Gastrocnemius medialis (tissue), 4 donors: ENCODE data around the gene CLMN. TPM values are rescaled to one million over a fixed set of nuclear protein-coding genes. Genes with fewer than 3 reads are reported as not detected.

ENCODE experiments used
- ATAC-seq, 2 donors: fragments of 150-250 bp; one replicate each; pipeline ENCODE4 v1.9.1; 2016
- DNase-seq, 2 donors: peaks; one replicate each; pipeline ENCODE4 v3.0.0-alpha.2; 2019
- H3K27ac ChIP-seq, 4 donors: fragments of 200-600 bp; sonication (generic); 1 replicate in 1 of 4; 2 replicates in 3 of 4; pipeline ENCODE4 v1.5.1; 2016 to 2018; ENCODE audit warnings: mild to moderate bottlenecking in 2 of 4, moderate library complexity in 1 of 4
- H3K27me3 ChIP-seq, 3 donors: fragments of 200-600 bp; sonication (generic) in 2 of 3; 1 replicate in 1 of 3; 2 replicates in 2 of 3; pipeline versions ENCODE4 v1.5.1 to v1.6.0; 2016 to 2019; ENCODE audit warnings: mild to moderate bottlenecking in 1 of 3, moderate library complexity in 1 of 3
- H3K36me3 ChIP-seq, 2 donors: fragments of 200-600 bp; sonication (generic) in 1 of 2; one replicate each; pipeline ENCODE4 v1.5.1; 2017 to 2018
- H3K4me1 ChIP-seq, 2 donors: fragments of 200-600 bp; sonication (generic) in 1 of 2; one replicate each; pipeline ENCODE4 v1.5.1; 2016 to 2017; ENCODE audit warnings: mild to moderate bottlenecking in 2 of 2
- H3K4me3 ChIP-seq, 4 donors: fragments of 200-600 bp; sonication (generic) in 3 of 4; 1 replicate in 1 of 4; 2 replicates in 3 of 4; pipeline ENCODE4 v1.5.1; 2016 to 2019; ENCODE audit warnings: mild to moderate bottlenecking in 2 of 4
- H3K9me3 ChIP-seq, 3 donors: fragments of 200-600 bp; sonication (generic) in 2 of 3; 1 replicate in 1 of 3; 2 replicates in 2 of 3; pipeline ENCODE4 v1.5.1; 2016 to 2019
- POLR2A ChIP-seq, 2 donors: fragments of 450-650 bp; IDR thresholded peaks; one replicate each; pipeline ENCODE4 v1.6.1; 2017; ENCODE audit warnings: antibody characterized with exemption in 2 of 2, mild to moderate bottlenecking in 2 of 2, moderate library complexity in 2 of 2
- in situ Hi-C, 4 donors: fragments of 200-750 bp; cut with MboI; loops; one replicate each; pipeline versions ENCODE4 v1.15.0 to v1.8.0; 2017; ENCODE audit warnings: low sequenced_read_pairs in 4 of 4
- intact Hi-C: fragments of 100-400 bp; cut with DNase I; formaldehyde crosslinking; loops from one replicate; pipeline ENCODE4 v1.15.1; 2023; ENCODE audit warnings: low total_unique reads
- total RNA-seq, 4 donors: library from RNA; depleted of rRNA; stranded (reverse); fragments of >200 nt; gene quantifications; one replicate each; pipeline versions ENCODE4 v1.1.0 to v1.2.3, GENCODE V29; 2016
- TF ChIP-seq, protein P1 (sequence below), 5 experiments: fragments of 450-650 bp in 3 of 5; fragments of 200-600 bp in 2 of 5; sonication (generic) in 2 of 5; IDR thresholded peaks in 4 of 5; conservative IDR thresholded peaks in 1 of 5; 1 replicate in 4 of 5; 2 replicates in 1 of 5; pipeline ENCODE4 v1.5.1; 2016 to 2019; ENCODE audit warnings: antibody characterized with exemption in 5 of 5, mild to moderate bottlenecking in 3 of 5, moderate library complexity in 3 of 5

CLMN gene, protein sequence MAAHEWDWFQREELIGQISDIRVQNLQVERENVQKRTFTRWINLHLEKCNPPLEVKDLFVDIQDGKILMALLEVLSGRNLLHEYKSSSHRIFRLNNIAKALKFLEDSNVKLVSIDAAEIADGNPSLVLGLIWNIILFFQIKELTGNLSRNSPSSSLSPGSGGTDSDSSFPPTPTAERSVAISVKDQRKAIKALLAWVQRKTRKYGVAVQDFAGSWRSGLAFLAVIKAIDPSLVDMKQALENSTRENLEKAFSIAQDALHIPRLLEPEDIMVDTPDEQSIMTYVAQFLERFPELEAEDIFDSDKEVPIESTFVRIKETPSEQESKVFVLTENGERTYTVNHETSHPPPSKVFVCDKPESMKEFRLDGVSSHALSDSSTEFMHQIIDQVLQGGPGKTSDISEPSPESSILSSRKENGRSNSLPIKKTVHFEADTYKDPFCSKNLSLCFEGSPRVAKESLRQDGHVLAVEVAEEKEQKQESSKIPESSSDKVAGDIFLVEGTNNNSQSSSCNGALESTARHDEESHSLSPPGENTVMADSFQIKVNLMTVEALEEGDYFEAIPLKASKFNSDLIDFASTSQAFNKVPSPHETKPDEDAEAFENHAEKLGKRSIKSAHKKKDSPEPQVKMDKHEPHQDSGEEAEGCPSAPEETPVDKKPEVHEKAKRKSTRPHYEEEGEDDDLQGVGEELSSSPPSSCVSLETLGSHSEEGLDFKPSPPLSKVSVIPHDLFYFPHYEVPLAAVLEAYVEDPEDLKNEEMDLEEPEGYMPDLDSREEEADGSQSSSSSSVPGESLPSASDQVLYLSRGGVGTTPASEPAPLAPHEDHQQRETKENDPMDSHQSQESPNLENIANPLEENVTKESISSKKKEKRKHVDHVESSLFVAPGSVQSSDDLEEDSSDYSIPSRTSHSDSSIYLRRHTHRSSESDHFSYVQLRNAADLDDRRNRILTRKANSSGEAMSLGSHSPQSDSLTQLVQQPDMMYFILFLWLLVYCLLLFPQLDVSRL
- total RNA-seq: 1 to 10 TPM; 3.8 to 8.8 (median 5.8) TPM

DNA sequence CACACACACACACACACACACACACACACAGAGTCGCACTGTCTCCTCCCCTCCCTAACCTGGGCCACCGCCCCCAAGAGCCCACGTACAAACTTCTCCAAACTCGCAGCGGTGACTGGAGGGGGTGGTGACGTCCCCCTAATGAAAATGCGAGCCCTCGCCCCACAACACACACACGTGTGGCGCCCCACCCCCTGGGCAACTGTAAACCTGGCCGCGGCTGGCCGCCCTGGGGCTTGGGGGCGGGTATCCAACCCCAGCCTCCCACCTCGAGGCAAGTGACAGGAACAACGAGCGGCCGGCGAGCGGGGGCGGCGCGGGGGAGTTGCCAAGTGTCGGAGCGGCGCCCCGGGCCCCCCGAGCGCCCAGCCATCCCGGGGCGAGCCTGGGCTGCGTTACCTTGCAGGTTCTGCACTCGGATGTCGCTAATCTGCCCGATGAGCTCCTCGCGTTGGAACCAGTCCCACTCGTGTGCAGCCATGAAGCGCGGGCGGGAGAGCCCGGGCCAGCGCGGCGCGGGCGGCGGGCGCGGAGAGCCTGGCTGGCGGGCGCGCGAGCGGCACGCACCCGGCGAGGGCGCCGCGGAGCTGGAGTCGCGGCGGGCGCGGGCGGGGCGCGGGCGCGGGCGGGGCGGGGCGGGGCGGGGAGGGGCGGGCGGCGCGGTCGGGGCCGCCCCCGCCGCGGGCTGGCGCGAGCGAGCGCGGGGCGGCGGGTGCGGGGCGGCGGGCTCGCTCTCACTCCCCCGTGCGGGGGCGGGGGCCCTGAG lies at the start of gene CLMN:
CLMN (minus strand) TSS at position 597 of the 766 bp plus-strand sequence; CDS start at position 481, 116 bp downstream.
- Histone ChIP-seq H3K27ac (peak within 1 kb of the TSS; percentile 69 to 78 (median 76)), H3K27me3 (no peaks in the 10 kb centered on the region), H3K4me3 (peak within 1 kb of the TSS; percentile 58 to 91 (median 87)), H3K4me1 (peaks cover 13% of the 10 kb centered on the region in 2 donors), H3K36me3 (no peaks in the 10 kb centered on the region), H3K9me3 (no peaks in the 10 kb centered on the region)
- TF ChIP-seq POLR2A (IDR thresholded peaks at IDR 0.05): peak in 1 of 2 donors; percentile 16
- TF ChIP-seq, protein P1, sequence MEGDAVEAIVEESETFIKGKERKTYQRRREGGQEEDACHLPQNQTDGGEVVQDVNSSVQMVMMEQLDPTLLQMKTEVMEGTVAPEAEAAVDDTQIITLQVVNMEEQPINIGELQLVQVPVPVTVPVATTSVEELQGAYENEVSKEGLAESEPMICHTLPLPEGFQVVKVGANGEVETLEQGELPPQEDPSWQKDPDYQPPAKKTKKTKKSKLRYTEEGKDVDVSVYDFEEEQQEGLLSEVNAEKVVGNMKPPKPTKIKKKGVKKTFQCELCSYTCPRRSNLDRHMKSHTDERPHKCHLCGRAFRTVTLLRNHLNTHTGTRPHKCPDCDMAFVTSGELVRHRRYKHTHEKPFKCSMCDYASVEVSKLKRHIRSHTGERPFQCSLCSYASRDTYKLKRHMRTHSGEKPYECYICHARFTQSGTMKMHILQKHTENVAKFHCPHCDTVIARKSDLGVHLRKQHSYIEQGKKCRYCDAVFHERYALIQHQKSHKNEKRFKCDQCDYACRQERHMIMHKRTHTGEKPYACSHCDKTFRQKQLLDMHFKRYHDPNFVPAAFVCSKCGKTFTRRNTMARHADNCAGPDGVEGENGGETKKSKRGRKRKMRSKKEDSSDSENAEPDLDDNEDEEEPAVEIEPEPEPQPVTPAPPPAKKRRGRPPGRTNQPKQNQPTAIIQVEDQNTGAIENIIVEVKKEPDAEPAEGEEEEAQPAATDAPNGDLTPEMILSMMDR (IDR thresholded peaks at IDR 0.05 in 4 of 5, conservative IDR thresholded peaks at IDR 0.05 in 1 of 5): no peak
- intact Hi-C loops: no loop called here
- no peak for DNase-seq
- peak; percentile 50 to 64 for ATAC-seq
- in situ Hi-C loops: no loop called here

DNA sequence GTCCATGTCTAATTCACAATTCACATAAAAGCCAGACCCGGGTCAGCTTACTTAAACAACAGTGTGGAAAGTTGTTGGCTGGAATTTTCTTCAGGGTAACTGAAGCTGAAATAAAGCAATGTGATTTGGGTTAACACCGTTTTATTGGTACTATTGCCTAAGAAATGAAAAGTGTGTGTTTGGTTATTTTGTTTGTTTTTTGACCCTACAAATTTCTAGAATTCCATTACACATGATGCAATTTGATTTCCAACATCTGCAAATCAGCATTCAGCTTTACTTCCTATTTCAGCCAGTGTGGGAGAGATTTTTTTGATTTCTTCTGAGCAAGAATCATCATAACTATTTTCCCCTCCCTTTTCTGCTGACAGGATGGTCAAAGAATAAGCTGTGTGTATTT lies 45.7 kb upstream of the CLMN start:
- H3K27me3 ChIP-seq: peaks cover 14 to 18% (median 16%) of the 10 kb centered on the region in 3 donors
- intact Hi-C loops: no loop called here
- TF ChIP-seq POLR2A (IDR thresholded peaks at IDR 0.05): no peak
- TF ChIP-seq, protein P1 (IDR thresholded peaks at IDR 0.05 in 4 of 5, conservative IDR thresholded peaks at IDR 0.05 in 1 of 5): no peak
- ATAC-seq (peak in 1 of 2 donors; percentile 31), DNase-seq (no peak)
- no peaks in the 10 kb centered on the region for H3K9me3 ChIP-seq
- in situ Hi-C loops: no loop called here
- H3K4me3 ChIP-seq: no peak overlapping the region
- no peak overlapping the region for H3K27ac ChIP-seq
- H3K4me1 ChIP-seq: no peaks in the 10 kb centered on the region
- no peaks in the 10 kb centered on the region for H3K36me3 ChIP-seq

DNA sequence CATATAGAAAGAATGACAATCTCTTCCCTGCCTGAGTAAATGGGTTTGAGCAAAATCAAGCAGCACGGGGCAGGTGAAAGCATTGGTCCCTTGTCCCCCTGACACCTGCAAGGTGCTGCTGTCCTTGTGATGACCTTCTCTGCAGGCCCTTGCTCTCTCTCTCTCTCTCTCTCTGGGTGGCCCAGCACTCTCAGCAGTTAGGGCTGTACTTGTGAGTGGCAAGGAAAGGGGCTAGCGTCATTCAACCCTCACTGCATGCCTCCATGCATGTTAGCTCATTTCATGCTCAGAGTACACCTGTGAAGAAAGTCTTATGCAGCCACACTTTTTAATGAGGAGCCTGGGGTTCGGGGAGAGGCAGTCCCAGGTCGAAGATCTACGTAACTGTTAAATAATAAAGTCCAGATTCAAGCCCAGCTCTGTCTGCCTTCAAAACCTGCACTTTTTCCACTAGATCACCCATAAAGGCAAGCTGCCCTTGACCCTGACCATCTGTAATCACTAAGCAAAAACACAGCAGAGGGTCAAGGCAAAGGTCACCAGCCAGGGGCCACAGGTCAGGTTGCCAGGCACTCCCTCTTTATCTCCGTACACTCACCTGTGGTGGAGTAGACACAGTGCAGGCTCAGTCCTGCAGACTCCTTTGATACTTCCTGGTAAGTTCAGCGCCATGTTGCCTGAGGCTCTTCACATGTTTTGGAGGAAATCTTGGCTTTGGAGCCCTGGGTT lies 44.9 kb upstream of the CLMN start:
- intact Hi-C loops (no loop called here), in situ Hi-C loops (no loop called here)
- H3K4me3 ChIP-seq: no peak overlapping the region
- no peaks in the 10 kb centered on the region for H3K4me1 ChIP-seq
- no peaks in the 10 kb centered on the region for H3K9me3 ChIP-seq
- ATAC-seq (no peak), DNase-seq (no peak)
- H3K27me3 ChIP-seq: peaks cover 14 to 18% (median 16%) of the 10 kb centered on the region in 3 donors
- no peaks in the 10 kb centered on the region for H3K36me3 ChIP-seq
- no peak overlapping the region for H3K27ac ChIP-seq
- TF ChIP-seq, protein P1 (IDR thresholded peaks at IDR 0.05 in 4 of 5, conservative IDR thresholded peaks at IDR 0.05 in 1 of 5): no peak
- no peak for TF ChIP-seq POLR2A (IDR thresholded peaks at IDR 0.05)

DNA sequence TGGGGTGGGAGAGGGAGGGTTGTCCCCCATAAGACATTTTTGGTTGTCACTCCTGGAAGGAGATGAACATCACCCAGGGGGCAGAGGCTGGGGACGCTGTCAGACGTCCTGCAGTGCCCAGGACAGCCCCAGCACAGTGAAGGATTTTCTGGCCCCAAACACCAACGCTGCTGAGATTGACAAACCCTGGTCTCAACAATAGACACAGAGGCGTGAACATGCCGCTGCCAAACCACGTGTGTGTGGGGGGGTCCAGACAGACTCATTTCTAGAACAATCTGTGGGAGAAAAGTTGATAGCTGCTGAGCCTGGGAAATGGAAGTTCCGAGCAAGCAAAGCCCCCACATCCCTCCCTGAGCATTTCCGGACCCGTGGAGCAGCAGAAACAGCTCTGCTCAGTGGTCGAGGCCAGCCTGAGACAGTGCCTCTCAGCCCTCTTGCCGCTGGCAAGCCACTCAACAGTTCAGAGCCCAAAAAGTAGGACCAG lies 43.8 kb upstream of the CLMN start:
- no peak for ATAC-seq
- TF ChIP-seq POLR2A (IDR thresholded peaks at IDR 0.05): no peak
- TF ChIP-seq, protein P1 (IDR thresholded peaks at IDR 0.05 in 4 of 5, conservative IDR thresholded peaks at IDR 0.05 in 1 of 5): no peak
- Histone ChIP-seq H3K27ac (no peak overlapping the region), H3K9me3 (no peaks in the 10 kb centered on the region), H3K4me3 (no peak overlapping the region), H3K4me1 (no peaks in the 10 kb centered on the region), H3K36me3 (no peaks in the 10 kb centered on the region), H3K27me3 (peaks cover 14 to 18% (median 16%) of the 10 kb centered on the region in 3 donors)
- intact Hi-C loops (no loop called here), in situ Hi-C loops (no loop called here)
- DNase-seq: no peak
